GM12872 (cell line): ENCODE measurements around the gene MRPL14.

Source experiments
- TF ChIP-seq, protein P1 (sequence below): IDR thresholded peaks from 3 replicates; pipeline ENCODE4 v1.5.1; 2011; ENCODE audit warnings: low read depth, mild to moderate bottlenecking, low read length, moderate library complexity; ENCODE audit not compliant: insufficient read depth

Gene MRPL14

DNA sequence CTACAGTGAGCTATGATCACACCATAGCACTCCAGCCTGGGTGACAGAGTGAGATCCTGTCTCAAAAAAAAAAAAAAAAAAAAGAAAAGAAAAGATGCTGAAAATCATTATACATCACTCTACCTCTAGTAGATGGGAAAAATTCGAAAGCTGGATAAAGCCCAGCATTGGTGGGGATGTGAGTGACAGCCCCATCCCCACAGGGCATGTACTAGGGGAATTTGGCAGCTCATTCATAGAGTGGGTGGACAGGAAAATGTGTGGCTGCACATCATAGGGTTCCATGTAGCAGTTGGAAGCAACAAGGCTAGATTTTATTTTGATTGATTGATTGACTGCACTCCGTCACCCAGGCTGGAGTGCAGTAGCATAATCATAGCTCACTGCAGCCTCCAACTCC lies 42.0 kb downstream of the MRPL14 start:
- TF ChIP-seq, protein P1, sequence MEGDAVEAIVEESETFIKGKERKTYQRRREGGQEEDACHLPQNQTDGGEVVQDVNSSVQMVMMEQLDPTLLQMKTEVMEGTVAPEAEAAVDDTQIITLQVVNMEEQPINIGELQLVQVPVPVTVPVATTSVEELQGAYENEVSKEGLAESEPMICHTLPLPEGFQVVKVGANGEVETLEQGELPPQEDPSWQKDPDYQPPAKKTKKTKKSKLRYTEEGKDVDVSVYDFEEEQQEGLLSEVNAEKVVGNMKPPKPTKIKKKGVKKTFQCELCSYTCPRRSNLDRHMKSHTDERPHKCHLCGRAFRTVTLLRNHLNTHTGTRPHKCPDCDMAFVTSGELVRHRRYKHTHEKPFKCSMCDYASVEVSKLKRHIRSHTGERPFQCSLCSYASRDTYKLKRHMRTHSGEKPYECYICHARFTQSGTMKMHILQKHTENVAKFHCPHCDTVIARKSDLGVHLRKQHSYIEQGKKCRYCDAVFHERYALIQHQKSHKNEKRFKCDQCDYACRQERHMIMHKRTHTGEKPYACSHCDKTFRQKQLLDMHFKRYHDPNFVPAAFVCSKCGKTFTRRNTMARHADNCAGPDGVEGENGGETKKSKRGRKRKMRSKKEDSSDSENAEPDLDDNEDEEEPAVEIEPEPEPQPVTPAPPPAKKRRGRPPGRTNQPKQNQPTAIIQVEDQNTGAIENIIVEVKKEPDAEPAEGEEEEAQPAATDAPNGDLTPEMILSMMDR: no peak

DNA sequence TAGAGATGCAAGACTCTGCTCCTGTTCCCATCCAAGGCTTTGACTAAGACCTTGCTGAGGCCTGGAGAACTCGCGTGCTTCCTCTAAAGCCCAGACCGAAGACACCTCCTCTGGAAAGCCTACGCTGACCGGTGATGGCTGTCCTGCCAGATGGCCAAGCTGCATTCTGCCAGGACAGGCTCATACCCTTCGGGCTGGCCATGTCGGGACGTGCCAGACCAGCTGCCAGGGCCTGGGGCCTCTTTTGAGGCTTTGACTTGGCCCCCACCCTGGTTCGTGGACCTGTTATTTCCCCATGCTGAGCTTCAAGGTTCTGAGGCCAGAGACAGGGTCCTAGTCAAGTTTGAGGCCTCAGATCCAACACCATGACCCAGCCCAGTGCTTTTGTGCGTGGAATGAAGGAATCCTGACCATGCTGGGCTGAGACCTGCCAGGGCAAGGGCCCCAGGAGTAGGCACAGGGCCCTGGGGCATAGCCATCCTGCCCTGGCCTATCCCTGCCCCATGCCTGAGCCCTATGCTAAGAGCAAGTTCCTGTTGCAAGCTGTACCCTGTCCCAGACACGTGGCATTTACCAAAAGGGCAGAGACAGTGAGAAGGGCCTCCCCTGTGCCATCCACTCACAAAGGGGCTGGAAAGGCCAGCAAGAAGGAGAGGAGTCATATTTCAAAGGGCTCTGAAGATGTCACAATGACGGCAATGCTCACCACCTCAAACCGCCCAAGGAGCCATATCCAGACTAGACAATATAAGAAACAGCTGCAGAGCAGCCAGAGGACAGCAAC lies 42.8 kb downstream of the MRPL14 start:
- TF ChIP-seq, protein P1: no peak

DNA sequence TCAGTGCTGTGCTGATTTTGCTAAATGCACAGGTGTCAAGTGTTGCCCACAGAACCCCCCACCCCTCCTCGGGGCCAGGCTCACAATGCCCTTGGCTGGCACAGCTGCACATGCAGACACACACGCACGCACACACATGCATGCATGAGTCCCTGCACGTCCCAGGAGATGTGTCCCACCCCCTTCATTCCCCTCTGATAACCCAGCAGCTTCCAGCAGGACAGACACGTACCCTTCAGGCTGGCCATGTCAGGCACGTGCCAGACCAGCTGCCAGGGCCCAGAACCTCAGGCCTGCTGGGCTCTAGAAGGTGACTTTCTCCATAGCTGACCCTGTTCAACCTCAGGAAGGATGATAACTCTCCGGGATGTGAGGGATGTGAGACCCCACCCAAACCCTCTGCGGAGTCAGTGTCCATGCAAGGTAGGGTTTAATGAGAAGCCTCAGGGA lies 44.4 kb downstream of the MRPL14 start:
- TF ChIP-seq, protein P1: no peak

DNA sequence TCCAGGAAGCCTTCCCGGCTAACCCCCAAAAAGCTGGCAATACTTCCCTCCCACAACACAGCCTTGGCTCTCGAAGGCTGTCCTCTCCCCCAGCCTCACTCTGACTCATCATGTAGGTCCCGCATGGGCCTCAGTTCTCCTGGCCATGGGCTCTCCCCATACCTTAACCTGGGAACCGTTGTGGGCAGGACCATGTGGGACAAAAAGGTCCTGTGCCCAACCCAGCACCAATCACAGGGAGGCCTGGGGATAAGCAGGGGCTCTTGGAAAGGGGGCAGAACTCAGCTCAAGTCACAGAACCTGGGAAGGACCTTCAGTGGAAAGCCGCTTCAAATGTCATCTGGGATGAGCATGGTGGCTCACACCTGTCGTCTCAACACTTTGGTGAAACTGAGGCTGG lies 45.5 kb downstream of the MRPL14 start:
- TF ChIP-seq, protein P1: no peak

DNA sequence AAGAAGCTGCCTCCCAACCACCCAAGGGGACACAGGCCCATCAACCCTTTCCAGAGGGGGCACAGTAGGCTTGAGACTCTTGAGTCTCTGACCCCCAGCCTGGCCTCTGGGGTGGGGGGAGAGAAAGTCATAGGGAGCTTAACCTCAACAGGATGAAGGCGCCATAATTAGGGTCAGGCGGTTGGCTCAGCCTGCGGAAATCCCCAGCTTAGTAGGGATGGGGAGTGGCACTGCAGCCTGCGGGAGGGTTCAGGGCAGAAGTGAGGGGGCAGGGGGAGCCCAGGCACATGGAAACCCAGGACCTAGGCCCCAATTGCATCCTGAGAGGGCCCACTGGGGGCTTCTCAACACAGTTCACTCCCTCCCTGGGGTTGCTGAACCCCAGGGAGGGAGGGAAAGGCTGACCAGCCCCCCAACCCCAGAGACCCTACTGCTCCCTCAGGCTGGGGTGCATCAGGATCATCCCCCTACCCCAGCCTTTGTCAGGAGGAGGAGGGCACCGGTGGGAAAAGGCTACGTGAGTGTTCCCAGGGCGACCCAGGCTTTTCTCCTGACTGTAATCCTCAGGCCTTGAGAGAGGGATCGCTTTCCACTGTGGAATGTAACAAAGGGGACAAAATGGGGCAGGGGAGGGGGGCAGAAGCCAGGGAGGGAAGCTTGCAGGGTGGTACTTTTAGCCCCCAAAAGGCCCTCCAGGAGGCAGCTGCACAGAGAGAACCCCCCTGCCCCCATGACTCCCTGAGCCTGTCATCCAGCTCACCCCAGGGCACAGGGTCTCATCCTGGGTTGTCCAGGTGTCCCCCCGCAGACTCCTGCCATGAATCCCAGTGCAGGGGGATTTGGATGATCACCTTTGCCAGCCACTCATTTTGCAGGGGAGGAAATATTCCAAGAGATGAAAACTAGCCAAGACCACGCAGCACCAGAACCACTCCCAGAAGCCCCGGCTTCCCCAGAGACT lies 46.4 kb downstream of the MRPL14 start:
- TF ChIP-seq, protein P1: no peak

DNA sequence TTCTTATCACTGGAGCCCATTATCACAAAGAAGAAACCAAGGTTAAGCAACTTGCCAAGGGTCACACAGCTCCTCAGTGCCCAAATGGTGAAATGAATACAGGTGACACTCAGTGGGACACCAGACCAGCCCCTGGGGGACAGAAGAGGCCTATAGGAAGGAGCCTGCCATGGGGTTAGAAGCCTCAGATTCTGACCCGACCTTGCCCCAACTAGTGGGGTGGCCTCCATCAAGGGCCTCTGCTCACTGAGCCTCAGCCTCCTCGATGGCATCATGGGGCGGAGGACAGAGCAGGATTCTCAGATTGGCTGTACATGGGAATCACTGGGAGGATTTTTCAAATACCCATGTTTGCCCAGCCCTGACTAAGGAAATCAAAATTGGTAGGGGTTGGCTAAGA lies 47.6 kb downstream of the MRPL14 start:
- TF ChIP-seq, protein P1: no peak
